ENCODE data around the gene CALML4.

The CALML4 gene

GRCh38 chr15:68204776-68205557 is at the start of gene CALML4:
Gene CALML4, minus strand, starts transcription at chr15:68205332. Its CDS starts 85 bp downstream, at chr15:68205247.
- no peak for TF ChIP-seq CTCF (IDR thresholded peaks at IDR 0.05; ENCODE audit: insufficient read depth, low read depth, low read length, missing control alignments)
- DNase-seq (ENCODE audit: low read depth): no peak
- peak within 1 kb of the TSS; percentile 2 for H3K4me3 ChIP-seq (ENCODE audit: low read length)

GRCh38 chr15:68252925-68253534 is 47.9 kb upstream of the CALML4 start:
- TF ChIP-seq CTCF (IDR thresholded peaks at IDR 0.05; ENCODE audit: insufficient read depth, low read depth, low read length, missing control alignments): peak; percentile 91
- H3K4me3 ChIP-seq (ENCODE audit: low read length): no peak overlapping the region
- peak; percentile 88 for DNase-seq (ENCODE audit: low read depth)

- TF ChIP-seq CTCF (IDR thresholded peaks at IDR 0.05; ENCODE audit: insufficient read depth, low read depth, low read length, missing control alignments): no peak
- no peak for DNase-seq (ENCODE audit: low read depth)
- H3K4me3 ChIP-seq (ENCODE audit: low read length): no peak overlapping the region
Measured at GRCh38 chr15:68249058-68249713, 44.1 kb upstream of the CALML4 start.

GRCh38 chr15:68244235-68244634 is 39.1 kb upstream of the CALML4 start:
- no peak overlapping the region for H3K4me3 ChIP-seq (ENCODE audit: low read length)
- TF ChIP-seq CTCF (IDR thresholded peaks at IDR 0.05; ENCODE audit: insufficient read depth, low read depth, low read length, missing control alignments): no peak
- DNase-seq (ENCODE audit: low read depth): no peak

- no peak for TF ChIP-seq CTCF (IDR thresholded peaks at IDR 0.05; ENCODE audit: insufficient read depth, low read depth, low read length, missing control alignments)
- DNase-seq (ENCODE audit: low read depth): no peak
- no peak overlapping the region for H3K4me3 ChIP-seq (ENCODE audit: low read length)
Measured at GRCh38 chr15:68241088-68241935, 36.2 kb upstream of the CALML4 start.

GRCh38 chr15:68239025-68239424 is 33.9 kb upstream of the CALML4 start:
- no peak overlapping the region for H3K4me3 ChIP-seq (ENCODE audit: low read length)
- no peak for DNase-seq (ENCODE audit: low read depth)
- no peak for TF ChIP-seq CTCF (IDR thresholded peaks at IDR 0.05; ENCODE audit: insufficient read depth, low read depth, low read length, missing control alignments)
